Fibroblast of villous mesenchyme (primary cell): ENCODE results near the gene ANKRD42. TPM values are rescaled to one million over a fixed set of nuclear protein-coding genes. Genes with fewer than 3 reads are reported as not detected.

Source experiments
- DNase-seq: peaks from one replicate; pipeline ENCODE4 v3.0.0-alpha.2; 2010; ENCODE audit warnings: low read depth
- H3K4me3 ChIP-seq: 2 replicates; pipeline ENCODE4 v1.5.1; 2011; ENCODE audit warnings: low read depth, mild to moderate bottlenecking, low read length
- CTCF ChIP-seq: IDR thresholded peaks from 2 replicates; pipeline ENCODE4 v1.5.1; 2012; ENCODE audit warnings: low read depth, mild to moderate bottlenecking, low read length; ENCODE audit not compliant: insufficient read depth
- total RNA-seq: library from RNA; depleted of rRNA; stranded (reverse); fragments of >200 nt; gene quantifications from 2 replicates; pipeline ENCODE4 v1.2.3, GENCODE V29; 2012

The ANKRD42 gene
- total RNA-seq = 6.4 and 11.2 TPM in 2 replicates

- H3K4me3 ChIP-seq = peak within 1 kb of the TSS; percentile 80
- peak; percentile 96 for DNase-seq
- no peak for TF ChIP-seq CTCF
Observed at GRCh38 chr11:83193315-83194280, at the start of gene ANKRD42. ANKRD42 (plus strand) TSS chr11:83193712; CDS start chr11:83194671, 959 bp downstream.

GRCh38 chr11:83147895-83148294 is 45.6 kb upstream of the ANKRD42 start:
- DNase-seq = no peak
- H3K4me3 ChIP-seq = no peak overlapping the region
- no peak for TF ChIP-seq CTCF

GRCh38 chr11:83150450-83150849 is 43.1 kb upstream of the ANKRD42 start:
- no peak for TF ChIP-seq CTCF
- H3K4me3 ChIP-seq = no peak overlapping the region
- DNase-seq = no peak

- no peak for TF ChIP-seq CTCF
- no peak for DNase-seq
Observed at GRCh38 chr11:83151274-83151977, 42.1 kb upstream of the ANKRD42 start.

GRCh38 chr11:83152264-83152663 is 41.2 kb upstream of the ANKRD42 start:
- no peak for TF ChIP-seq CTCF

More at GRCh38 chr11:83151274-83151977, 42.1 kb upstream of the ANKRD42 start:
- H3K4me3 ChIP-seq = no peak overlapping the region

DNA sequence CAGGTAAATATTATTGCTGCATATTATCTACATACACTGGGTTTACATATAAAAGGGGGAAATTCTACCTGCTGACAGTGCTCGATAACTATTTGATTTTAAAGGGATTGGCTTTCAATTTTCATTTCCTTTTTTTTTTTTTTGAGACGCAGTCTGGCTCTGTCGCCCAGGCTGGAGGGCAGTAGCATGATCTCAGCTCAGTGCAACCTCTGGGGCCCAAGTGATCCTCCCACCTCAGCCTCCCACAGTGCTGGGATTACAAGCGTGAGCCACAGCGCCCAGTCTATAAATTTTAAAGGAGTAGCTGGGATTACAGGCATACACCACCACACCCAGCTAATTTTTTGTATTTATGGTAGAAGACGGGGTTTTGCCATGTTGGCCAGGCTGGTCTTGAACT is 39.7 kb upstream of the ANKRD42 start:
- H3K4me3 ChIP-seq = no peak overlapping the region
- TF ChIP-seq CTCF = no peak
- no peak for DNase-seq

More at GRCh38 chr11:83152264-83152663, 41.2 kb upstream of the ANKRD42 start:
- DNase-seq = no peak
- no peak overlapping the region for H3K4me3 ChIP-seq
